ENCODE results near the gene OTP.

The OTP gene

GRCh38 chr5:77640589-77641396 is 2.3 kb upstream of the OTP start:
- no peak for DNase-seq (ENCODE audit: low spot score)

- DNase-seq (ENCODE audit: low spot score) = no peak
Observed at GRCh38 chr5:77638763-77639671, 504 bp upstream of the OTP start.

GRCh38 chr5:77637170-77637997 is 1.1 kb downstream of the OTP start:
- no peak for DNase-seq (ENCODE audit: low spot score)

- DNase-seq (ENCODE audit: low spot score) = no peak
Observed at GRCh38 chr5:77636641-77637169, 1.8 kb downstream of the OTP start.

GRCh38 chr5:77635917-77636640 is 2.4 kb downstream of the OTP start:
- DNase-seq (ENCODE audit: low spot score) = no peak

- no peak for DNase-seq (ENCODE audit: low spot score)
Observed at GRCh38 chr5:77635067-77635916, 3.2 kb downstream of the OTP start.

GRCh38 chr5:77633709-77634108 is 4.8 kb downstream of the OTP start:
- DNase-seq (ENCODE audit: low spot score) = no peak

- no peak for DNase-seq (ENCODE audit: low spot score)
Observed at GRCh38 chr5:77633207-77633675, 5.3 kb downstream of the OTP start.

GRCh38 chr5:77632526-77633206 is 5.8 kb downstream of the OTP start:
- DNase-seq (ENCODE audit: low spot score) = no peak

GRCh38 chr5:77630114-77630680 is 8.3 kb downstream of the OTP start:
- DNase-seq (ENCODE audit: low spot score) = no peak

GRCh38 chr5:77629509-77630113 is 8.9 kb downstream of the OTP start:
- no peak for DNase-seq (ENCODE audit: low spot score)

GRCh38 chr5:77628840-77629508 is 9.5 kb downstream of the OTP start:
- no peak for DNase-seq (ENCODE audit: low spot score)

- DNase-seq (ENCODE audit: low spot score) = no peak
Observed at GRCh38 chr5:77627869-77628674, 10.4 kb downstream of the OTP start.

- DNase-seq (ENCODE audit: low spot score) = no peak
Observed at GRCh38 chr5:77623203-77623740, 15.2 kb downstream of the OTP start.

- no peak for DNase-seq (ENCODE audit: low spot score)
Observed at GRCh38 chr5:77621440-77621839, 17.1 kb downstream of the OTP start.

GRCh38 chr5:77620405-77620804 is 18.1 kb downstream of the OTP start:
- no peak for DNase-seq (ENCODE audit: low spot score)

GRCh38 chr5:77616920-77617319 is 21.6 kb downstream of the OTP start:
- no peak for DNase-seq (ENCODE audit: low spot score)

All from hematopoietic multipotent progenitor cell treated with erythropoietin and hydrocortisone succinate and interleukin-3 and kit ligand, for 17 days (in vitro differentiated cells).